A549 (cell line): ENCODE data around the gene CD163.

Experiments used
- BHLHE40 ChIP-seq: IDR thresholded peaks from 2 replicates; pipeline ENCODE4 v1.6.1; 2012; ENCODE audit warnings: low read depth, low read length, inconsistent platforms
- CHD2 ChIP-seq: fragments of 150-350 bp; IDR thresholded peaks from 2 replicates; pipeline ENCODE4 v1.6.1; 2014; ENCODE audit warnings: low read length; ENCODE audit not compliant: partially characterized antibody
- CHD4 ChIP-seq: fragments of 200-600 bp; sonication (generic); IDR thresholded peaks from 2 replicates; pipeline ENCODE4 v1.6.1; 2016; ENCODE audit warnings: antibody characterized with exemption, mild to moderate bottlenecking, borderline replicate concordance
- ESRRA ChIP-seq: fragments of 150-350 bp; IDR thresholded peaks from 2 replicates; pipeline ENCODE4 v1.6.1; 2014; ENCODE audit warnings: mild to moderate bottlenecking, low read length, borderline replicate concordance
- KDM1A ChIP-seq: fragments of 200-600 bp; sonication (generic); IDR thresholded peaks from 2 replicates; pipeline ENCODE4 v1.6.1; 2016; ENCODE audit warnings: low read depth, mild to moderate bottlenecking
- POLR2A ChIP-seq: IDR thresholded peaks from 2 replicates; pipeline ENCODE4 v1.6.1; 2012; ENCODE audit warnings: mild to moderate bottlenecking, low read length
- RAD21 ChIP-seq, 2 experiments: fragments of >200 bp in 1 of 2; sonication (Bioruptor Twin) in 1 of 2; formaldehyde crosslinking in 1 of 2; IDR thresholded peaks in 1 of 2; conservative IDR thresholded peaks in 1 of 2; 2 replicates in 1 of 2; 3 replicates in 1 of 2; pipeline ENCODE4 v1.6.1; 2012 to 2018; ENCODE audit warnings: inconsistent platforms in 1 of 2
- RFX5 ChIP-seq: fragments of 450-650 bp; IDR thresholded peaks from 2 replicates; pipeline ENCODE4 v1.7.1; 2014; ENCODE audit warnings: antibody characterized with exemption, mild to moderate bottlenecking, moderate library complexity
- RNF2 ChIP-seq: fragments of 200-600 bp; sonication (generic); IDR thresholded peaks from 2 replicates; pipeline ENCODE4 v1.6.1; 2016; ENCODE audit warnings: low read depth, mild to moderate bottlenecking, antibody characterized with exemption, moderate library complexity, borderline replicate concordance
- SREBF2 ChIP-seq: fragments of 450-650 bp; IDR thresholded peaks from 2 replicates; pipeline ENCODE4 v1.6.1; 2014; ENCODE audit warnings: mild to moderate bottlenecking, moderate library complexity
- ZFP36 ChIP-seq: fragments of 450-650 bp; IDR thresholded peaks from 2 replicates; pipeline ENCODE4 v1.6.1; 2014; ENCODE audit warnings: borderline replicate concordance; ENCODE audit not compliant: partially characterized antibody
- TF ChIP-seq, protein P1 (sequence below): fragments of >200 bp; sonication (Bioruptor Twin); formaldehyde crosslinking; IDR thresholded peaks from 3 replicates; pipeline ENCODE4 v1.5.1; 2016
- TF ChIP-seq, protein P2 (sequence below): fragments of 150-350 bp; IDR thresholded peaks from 2 replicates; pipeline ENCODE4 v1.6.1; 2014; ENCODE audit warnings: low read depth, mild to moderate bottlenecking, low read length
- TF ChIP-seq, protein P3 (sequence below): IDR thresholded peaks from 2 replicates; pipeline ENCODE4 v1.6.1; 2012

DNA sequence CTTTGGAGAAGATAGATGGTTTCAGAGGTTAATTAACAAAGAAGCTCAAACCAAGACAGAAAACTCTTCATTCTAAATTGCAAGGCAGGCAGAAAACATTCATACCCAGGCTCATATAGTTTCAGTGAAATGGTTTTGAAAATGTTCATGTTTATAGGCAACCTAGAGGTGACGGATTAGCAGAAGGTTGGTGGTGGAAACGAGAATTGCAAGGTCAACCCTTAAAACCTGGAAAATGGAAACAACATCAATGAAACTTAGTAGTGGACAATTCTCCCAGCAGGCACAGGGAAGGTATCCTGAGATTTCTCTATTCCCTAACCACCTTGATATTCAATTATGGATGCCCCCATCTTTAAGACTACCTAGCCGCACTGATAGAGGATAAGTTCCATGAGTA lies 965 bp downstream of the CD163 start:
- TF ChIP-seq CHD4 (no peak), CHD2 (no peak), RNF2 (no peak), KDM1A (no peak), BHLHE40 (no peak), RAD21 (conservative IDR thresholded peaks at IDR 0.05 in 1 of 2, IDR thresholded peaks at IDR 0.05 in 1 of 2) (no peak), POLR2A (no peak), ZFP36 (no peak), ESRRA (no peak), SREBF2 (no peak), RFX5 (no peak)
- TF ChIP-seq, protein P1, sequence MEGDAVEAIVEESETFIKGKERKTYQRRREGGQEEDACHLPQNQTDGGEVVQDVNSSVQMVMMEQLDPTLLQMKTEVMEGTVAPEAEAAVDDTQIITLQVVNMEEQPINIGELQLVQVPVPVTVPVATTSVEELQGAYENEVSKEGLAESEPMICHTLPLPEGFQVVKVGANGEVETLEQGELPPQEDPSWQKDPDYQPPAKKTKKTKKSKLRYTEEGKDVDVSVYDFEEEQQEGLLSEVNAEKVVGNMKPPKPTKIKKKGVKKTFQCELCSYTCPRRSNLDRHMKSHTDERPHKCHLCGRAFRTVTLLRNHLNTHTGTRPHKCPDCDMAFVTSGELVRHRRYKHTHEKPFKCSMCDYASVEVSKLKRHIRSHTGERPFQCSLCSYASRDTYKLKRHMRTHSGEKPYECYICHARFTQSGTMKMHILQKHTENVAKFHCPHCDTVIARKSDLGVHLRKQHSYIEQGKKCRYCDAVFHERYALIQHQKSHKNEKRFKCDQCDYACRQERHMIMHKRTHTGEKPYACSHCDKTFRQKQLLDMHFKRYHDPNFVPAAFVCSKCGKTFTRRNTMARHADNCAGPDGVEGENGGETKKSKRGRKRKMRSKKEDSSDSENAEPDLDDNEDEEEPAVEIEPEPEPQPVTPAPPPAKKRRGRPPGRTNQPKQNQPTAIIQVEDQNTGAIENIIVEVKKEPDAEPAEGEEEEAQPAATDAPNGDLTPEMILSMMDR, result no peak
- TF ChIP-seq, protein P2, sequence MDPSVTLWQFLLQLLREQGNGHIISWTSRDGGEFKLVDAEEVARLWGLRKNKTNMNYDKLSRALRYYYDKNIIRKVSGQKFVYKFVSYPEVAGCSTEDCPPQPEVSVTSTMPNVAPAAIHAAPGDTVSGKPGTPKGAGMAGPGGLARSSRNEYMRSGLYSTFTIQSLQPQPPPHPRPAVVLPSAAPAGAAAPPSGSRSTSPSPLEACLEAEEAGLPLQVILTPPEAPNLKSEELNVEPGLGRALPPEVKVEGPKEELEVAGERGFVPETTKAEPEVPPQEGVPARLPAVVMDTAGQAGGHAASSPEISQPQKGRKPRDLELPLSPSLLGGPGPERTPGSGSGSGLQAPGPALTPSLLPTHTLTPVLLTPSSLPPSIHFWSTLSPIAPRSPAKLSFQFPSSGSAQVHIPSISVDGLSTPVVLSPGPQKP, result no peak
- TF ChIP-seq, protein P3, sequence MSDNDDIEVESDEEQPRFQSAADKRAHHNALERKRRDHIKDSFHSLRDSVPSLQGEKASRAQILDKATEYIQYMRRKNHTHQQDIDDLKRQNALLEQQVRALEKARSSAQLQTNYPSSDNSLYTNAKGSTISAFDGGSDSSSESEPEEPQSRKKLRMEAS, result no peak
